HG03097 (cell line): ENCODE data around the gene PSMD13.
"Not testable (repeated sequence)": the region's sequence is repeated elsewhere in the genome, so short reads cannot be mapped to it uniquely, and the experiment has no call there.

Experiments
- ATAC-seq: cut with Tn5 transposase; IDR thresholded peaks from one replicate; pipeline ENCODE4 v1.9.1; 2021; ENCODE audit not compliant: unreplicated experiment, low FRiP score

Gene PSMD13

GRCh38 chr11:236774-237767, at the start of gene PSMD13:
PSMD13 (plus strand) TSS chr11:236976; CDS start chr11:237050, 74 bp downstream.
- ATAC-seq, result peak; percentile 83

- peak; percentile 23 for ATAC-seq
Observed at GRCh38 chr11:189200-189783, 47.5 kb upstream of the PSMD13 start.

GRCh38 chr11:189843-190311, 46.9 kb upstream of the PSMD13 start:
- ATAC-seq, result peak; percentile 72

- ATAC-seq, result not testable (repeated sequence)
Observed at GRCh38 chr11:190546-190945, 46.2 kb upstream of the PSMD13 start.

- ATAC-seq, result not testable (repeated sequence)
Observed at GRCh38 chr11:191490-192478, 45.0 kb upstream of the PSMD13 start.

- not testable (repeated sequence) for ATAC-seq
Observed at GRCh38 chr11:192674-193128, 44.1 kb upstream of the PSMD13 start, which contains the start of gene SCGB1C1. SCGB1C1 (plus strand) TSS chr11:193078; CDS start chr11:193100, 22 bp downstream.

- ATAC-seq, result not testable (repeated sequence)
Observed at GRCh38 chr11:193481-193880, 43.3 kb upstream of the PSMD13 start.

- no peak for ATAC-seq
Observed at GRCh38 chr11:196786-197731, 39.7 kb upstream of the PSMD13 start.

GRCh38 chr11:197741-198235, 39.0 kb upstream of the PSMD13 start:
- no peak for ATAC-seq

- ATAC-seq, result no peak
Observed at GRCh38 chr11:198236-198806, 38.5 kb upstream of the PSMD13 start.

GRCh38 chr11:199004-199581, 37.7 kb upstream of the PSMD13 start:
- no peak for ATAC-seq

GRCh38 chr11:199782-200181, 37.0 kb upstream of the PSMD13 start:
- no peak for ATAC-seq

GRCh38 chr11:200224-201003, 36.4 kb upstream of the PSMD13 start:
- ATAC-seq, result no peak

- ATAC-seq, result no peak
Observed at GRCh38 chr11:201966-202365, 34.8 kb upstream of the PSMD13 start.

GRCh38 chr11:202490-202889, 34.3 kb upstream of the PSMD13 start:
- no peak for ATAC-seq

- no peak for ATAC-seq
Observed at GRCh38 chr11:203056-203944, 33.5 kb upstream of the PSMD13 start.
